SK-N-SH treated with all-trans-retinoic acid at 6 μM for 48 hours (cell line): ENCODE results near the gene ARHGAP33.

ENCODE experiments used
- BACH2 ChIP-seq: fragments of 250-450 bp; sonication (Bioruptor Pico); IDR thresholded peaks from 2 replicates; pipeline ENCODE4 v1.9.0; 2021; ENCODE audit warnings: mild to moderate bottlenecking, borderline replicate concordance
- TOX ChIP-seq: fragments of 250-450 bp; sonication (Bioruptor Pico); IDR thresholded peaks from 2 replicates; pipeline ENCODE4 v1.8.0; 2021; ENCODE audit warnings: mild to moderate bottlenecking, moderate library complexity, borderline replicate concordance
- ZC3H10 ChIP-seq: fragments of 250-450 bp; sonication (Bioruptor Pico); IDR thresholded peaks from 2 replicates; pipeline ENCODE4 v1.5.1; 2021; ENCODE audit warnings: mild to moderate bottlenecking, moderate library complexity
- TF ChIP-seq, protein P1 (sequence below): fragments of 250-450 bp; sonication (Bioruptor Pico); IDR thresholded peaks from 2 replicates; pipeline ENCODE4 v1.8.0; 2020; ENCODE audit warnings: mild to moderate bottlenecking, moderate library complexity, borderline replicate concordance

DNA sequence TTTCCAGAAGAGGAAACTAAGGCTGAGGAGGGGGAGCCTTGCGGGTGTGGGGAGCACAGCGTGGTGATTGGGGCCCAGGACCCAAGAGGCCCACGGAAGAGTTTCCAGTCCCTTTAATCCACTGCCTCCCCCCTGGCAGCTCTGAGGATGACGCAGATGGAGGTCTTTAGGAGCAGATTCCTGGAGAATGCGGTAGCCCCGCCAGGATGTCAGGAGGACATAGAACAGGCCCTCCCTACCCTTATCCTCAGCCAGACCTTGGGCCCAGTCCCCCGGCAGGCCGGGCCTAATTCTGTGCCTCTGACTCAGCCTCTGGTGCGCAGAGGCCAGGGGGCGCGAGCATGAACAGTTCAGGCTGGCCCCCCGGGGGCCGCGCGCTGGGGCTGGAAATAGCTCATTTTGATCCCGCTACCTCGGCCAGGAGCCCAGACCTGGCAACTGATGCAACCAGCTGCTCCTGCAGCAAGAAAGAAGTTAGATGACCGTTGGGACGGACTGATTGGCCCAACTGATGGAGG, 18.1 kb upstream of the ARHGAP33 start:
- TF ChIP-seq TOX (CRISPR knock-in tag) = no peak
- TF ChIP-seq BACH2 (CRISPR knock-in tag) = no peak
- TF ChIP-seq, protein P1, sequence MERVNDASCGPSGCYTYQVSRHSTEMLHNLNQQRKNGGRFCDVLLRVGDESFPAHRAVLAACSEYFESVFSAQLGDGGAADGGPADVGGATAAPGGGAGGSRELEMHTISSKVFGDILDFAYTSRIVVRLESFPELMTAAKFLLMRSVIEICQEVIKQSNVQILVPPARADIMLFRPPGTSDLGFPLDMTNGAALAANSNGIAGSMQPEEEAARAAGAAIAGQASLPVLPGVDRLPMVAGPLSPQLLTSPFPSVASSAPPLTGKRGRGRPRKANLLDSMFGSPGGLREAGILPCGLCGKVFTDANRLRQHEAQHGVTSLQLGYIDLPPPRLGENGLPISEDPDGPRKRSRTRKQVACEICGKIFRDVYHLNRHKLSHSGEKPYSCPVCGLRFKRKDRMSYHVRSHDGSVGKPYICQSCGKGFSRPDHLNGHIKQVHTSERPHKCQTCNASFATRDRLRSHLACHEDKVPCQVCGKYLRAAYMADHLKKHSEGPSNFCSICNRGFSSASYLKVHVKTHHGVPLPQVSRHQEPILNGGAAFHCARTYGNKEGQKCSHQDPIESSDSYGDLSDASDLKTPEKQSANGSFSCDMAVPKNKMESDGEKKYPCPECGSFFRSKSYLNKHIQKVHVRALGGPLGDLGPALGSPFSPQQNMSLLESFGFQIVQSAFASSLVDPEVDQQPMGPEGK (CRISPR knock-in tag) = peak; percentile 92; the same call in 1 of the 2 replicates
- no peak for TF ChIP-seq ZC3H10 (CRISPR knock-in tag)
